ENCODE measurements around the gene PLEKHG4B. TPM values are rescaled to one million over a fixed set of nuclear protein-coding genes. Genes with fewer than 3 reads are reported as not detected.
A peak's percentile ranks its signal among the peaks of the same experiment; 100 is the strongest.

PLEKHG4B gene
- total RNA-seq, 1 donor from 2014 or later = 6.8 TPM

- no peaks in the 10 kb centered on the region for H3K4me1 Mint-ChIP-seq (ENCODE audit: unreplicated experiment)
These were observed 14.6 kb downstream of the PLEKHG4B start for GRCh38 chr5:106587-106986.

GRCh38 chr5:107526-107925 is 15.6 kb downstream of the PLEKHG4B start:
- DNase-seq (ENCODE audit: low spot score) = no peak
- Mint-ChIP-seq H3K9me3 (ENCODE audit: unreplicated experiment) (no peaks in the 10 kb centered on the region), H3K27me3 (ENCODE audit: unreplicated experiment) (peaks cover 5% of the 10 kb centered on the region), H3K4me1 (ENCODE audit: unreplicated experiment) (no peaks in the 10 kb centered on the region), H3K27ac (ENCODE audit: unreplicated experiment) (no peak overlapping the region), H3K36me3 (ENCODE audit: low read depth, unreplicated experiment) (peaks cover 13% of the 10 kb centered on the region), H3K4me3 (ENCODE audit: unreplicated experiment) (no peak overlapping the region)
- TF ChIP-seq CTCF (IDR thresholded peaks at IDR 0.05; ENCODE audit: unreplicated experiment) = no peak

More at GRCh38 chr5:106587-106986, 14.6 kb downstream of the PLEKHG4B start:
- Mint-ChIP-seq H3K4me3 (ENCODE audit: unreplicated experiment) (no peak overlapping the region), H3K27me3 (ENCODE audit: unreplicated experiment) (peaks cover 5% of the 10 kb centered on the region), H3K27ac (ENCODE audit: unreplicated experiment) (no peak overlapping the region), H3K9me3 (ENCODE audit: unreplicated experiment) (no peaks in the 10 kb centered on the region), H3K36me3 (ENCODE audit: low read depth, unreplicated experiment) (peaks cover 13% of the 10 kb centered on the region)
- no peak for TF ChIP-seq CTCF (IDR thresholded peaks at IDR 0.05; ENCODE audit: unreplicated experiment)
- no peak for DNase-seq (ENCODE audit: low spot score)

- Mint-ChIP-seq H3K27ac (ENCODE audit: unreplicated experiment) (no peak overlapping the region), H3K4me1 (ENCODE audit: unreplicated experiment) (no peaks in the 10 kb centered on the region), H3K27me3 (ENCODE audit: unreplicated experiment) (peaks cover 7% of the 10 kb centered on the region), H3K36me3 (ENCODE audit: low read depth, unreplicated experiment) (peaks cover 21% of the 10 kb centered on the region), H3K4me3 (ENCODE audit: unreplicated experiment) (peak overlapping the region; percentile 62), H3K9me3 (ENCODE audit: unreplicated experiment) (no peaks in the 10 kb centered on the region)
- no peak for TF ChIP-seq CTCF (IDR thresholded peaks at IDR 0.05; ENCODE audit: unreplicated experiment)
- no peak for DNase-seq (ENCODE audit: low spot score)
These were observed 17.9 kb downstream of the PLEKHG4B start for GRCh38 chr5:109826-110225.

GRCh38 chr5:110270-110888 is 18.4 kb downstream of the PLEKHG4B start:
- TF ChIP-seq CTCF (IDR thresholded peaks at IDR 0.05; ENCODE audit: unreplicated experiment) = no peak
- no peaks in the 10 kb centered on the region for H3K9me3 Mint-ChIP-seq (ENCODE audit: unreplicated experiment)
- no peak overlapping the region for H3K27ac Mint-ChIP-seq (ENCODE audit: unreplicated experiment)
- H3K4me1 Mint-ChIP-seq (ENCODE audit: unreplicated experiment) = no peaks in the 10 kb centered on the region
- peaks cover 7% of the 10 kb centered on the region for H3K27me3 Mint-ChIP-seq (ENCODE audit: unreplicated experiment)
- H3K4me3 Mint-ChIP-seq (ENCODE audit: unreplicated experiment) = peak overlapping the region; percentile 62
- DNase-seq (ENCODE audit: low spot score) = no peak
- peaks cover 21% of the 10 kb centered on the region for H3K36me3 Mint-ChIP-seq (ENCODE audit: low read depth, unreplicated experiment)

- peaks cover 21% of the 10 kb centered on the region for H3K36me3 Mint-ChIP-seq (ENCODE audit: low read depth, unreplicated experiment)
These were observed 19.2 kb downstream of the PLEKHG4B start for GRCh38 chr5:111171-111570.

More at GRCh38 chr5:111171-111570, 19.2 kb downstream of the PLEKHG4B start:
- no peaks in the 10 kb centered on the region for H3K4me1 Mint-ChIP-seq (ENCODE audit: unreplicated experiment)
- H3K4me3 Mint-ChIP-seq (ENCODE audit: unreplicated experiment) = no peak overlapping the region
- H3K27ac Mint-ChIP-seq (ENCODE audit: unreplicated experiment) = no peak overlapping the region
- no peaks in the 10 kb centered on the region for H3K9me3 Mint-ChIP-seq (ENCODE audit: unreplicated experiment)
- no peak for TF ChIP-seq CTCF (IDR thresholded peaks at IDR 0.05; ENCODE audit: unreplicated experiment)
- no peak for DNase-seq (ENCODE audit: low spot score)
- peaks cover 7% of the 10 kb centered on the region for H3K27me3 Mint-ChIP-seq (ENCODE audit: unreplicated experiment)
